Progenitor cell of endocrine pancreas (in vitro differentiated cells): ENCODE measurements around the gene KRT76. TPM values are rescaled to one million over a fixed set of nuclear protein-coding genes. Genes with fewer than 3 reads are reported as not detected.

Experiments
- DNase-seq: peaks from one replicate; pipeline ENCODE4 v3.0.0; 2021; ENCODE audit warnings: low spot score; ENCODE audit not compliant: unreplicated experiment
- H3K27ac Mint-ChIP-seq: 2 replicates; pipeline ENCODE4 v1.8.0; 2021; ENCODE audit warnings: mild to moderate bottlenecking, moderate library complexity, mixed read lengths
- H3K27me3 Mint-ChIP-seq: 2 replicates; pipeline ENCODE4 v1.8.0; 2021; ENCODE audit warnings: mixed read lengths
- H3K36me3 Mint-ChIP-seq: 2 replicates; pipeline ENCODE4 v1.8.0; 2022; ENCODE audit warnings: mixed read lengths; ENCODE audit not compliant: insufficient read depth
- H3K4me1 Mint-ChIP-seq: 2 replicates; pipeline ENCODE4 v1.8.0; 2021; ENCODE audit warnings: low read depth, mixed read lengths
- H3K4me3 Mint-ChIP-seq: 2 replicates; pipeline ENCODE4 v1.8.0; 2021; ENCODE audit warnings: low read depth, mild to moderate bottlenecking, moderate library complexity, mixed read lengths
- H3K9me3 Mint-ChIP-seq: 2 replicates; pipeline ENCODE4 v1.8.0; 2021; ENCODE audit warnings: low read depth, mixed read lengths
- total RNA-seq: library from RNA; stranded (reverse); gene quantifications from 2 replicates; pipeline ENCODE4 v1.2.1, GENCODE V29; 2021
- TF ChIP-seq, protein P1 (sequence below): fragments of 200-600 bp; sonication (generic); IDR thresholded peaks from one replicate; pipeline ENCODE4 v1.5.0; 2021; ENCODE audit warnings: antibody characterized with exemption, mild to moderate bottlenecking; ENCODE audit not compliant: unreplicated experiment

Gene KRT76
- total RNA-seq, 1 donor from 2014 or later = not detected

DNA sequence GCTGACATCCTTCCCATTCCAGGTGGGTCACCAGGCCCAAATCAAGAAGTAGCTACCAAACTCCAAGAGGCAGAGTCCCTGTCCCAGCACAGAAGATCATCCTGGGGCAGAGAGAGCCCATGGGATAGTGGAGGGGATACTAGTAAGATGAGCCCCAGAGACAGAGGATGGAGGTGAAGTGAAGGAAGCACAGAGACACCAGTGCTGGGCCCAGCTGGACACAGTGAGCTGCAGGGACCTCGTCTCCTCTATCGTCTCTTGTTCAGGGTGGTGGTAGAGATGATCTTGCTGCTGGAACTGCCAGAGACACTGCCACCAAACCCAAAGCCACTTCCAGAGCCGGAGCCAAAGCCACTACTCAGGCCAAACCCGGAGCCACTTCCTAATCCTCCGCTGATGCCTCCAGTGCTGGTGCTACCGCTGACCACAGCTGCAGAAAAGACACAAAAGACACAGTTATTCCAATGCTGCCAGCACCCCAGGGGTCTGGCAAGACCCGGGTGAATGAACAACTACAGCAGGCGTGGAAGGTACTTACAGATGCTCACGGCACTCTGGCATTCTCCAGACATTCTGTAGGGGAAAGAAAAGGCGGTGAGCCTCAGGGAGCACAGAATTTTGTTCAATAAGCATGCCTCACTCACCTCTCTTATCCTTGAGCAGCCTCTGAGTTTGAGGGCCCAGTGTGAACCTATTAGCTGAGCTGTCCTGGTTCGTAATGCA, 29.8 kb upstream of the KRT76 start:
- TF ChIP-seq, protein P1, sequence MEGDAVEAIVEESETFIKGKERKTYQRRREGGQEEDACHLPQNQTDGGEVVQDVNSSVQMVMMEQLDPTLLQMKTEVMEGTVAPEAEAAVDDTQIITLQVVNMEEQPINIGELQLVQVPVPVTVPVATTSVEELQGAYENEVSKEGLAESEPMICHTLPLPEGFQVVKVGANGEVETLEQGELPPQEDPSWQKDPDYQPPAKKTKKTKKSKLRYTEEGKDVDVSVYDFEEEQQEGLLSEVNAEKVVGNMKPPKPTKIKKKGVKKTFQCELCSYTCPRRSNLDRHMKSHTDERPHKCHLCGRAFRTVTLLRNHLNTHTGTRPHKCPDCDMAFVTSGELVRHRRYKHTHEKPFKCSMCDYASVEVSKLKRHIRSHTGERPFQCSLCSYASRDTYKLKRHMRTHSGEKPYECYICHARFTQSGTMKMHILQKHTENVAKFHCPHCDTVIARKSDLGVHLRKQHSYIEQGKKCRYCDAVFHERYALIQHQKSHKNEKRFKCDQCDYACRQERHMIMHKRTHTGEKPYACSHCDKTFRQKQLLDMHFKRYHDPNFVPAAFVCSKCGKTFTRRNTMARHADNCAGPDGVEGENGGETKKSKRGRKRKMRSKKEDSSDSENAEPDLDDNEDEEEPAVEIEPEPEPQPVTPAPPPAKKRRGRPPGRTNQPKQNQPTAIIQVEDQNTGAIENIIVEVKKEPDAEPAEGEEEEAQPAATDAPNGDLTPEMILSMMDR = no peak
- Mint-ChIP-seq H3K4me3 (no peak overlapping the region), H3K36me3 (no peaks in the 10 kb centered on the region), H3K27me3 (peaks cover 60% of the 10 kb centered on the region), H3K4me1 (no peaks in the 10 kb centered on the region), H3K9me3 (no peaks in the 10 kb centered on the region), H3K27ac (no peak overlapping the region)
- no peak for DNase-seq

DNA sequence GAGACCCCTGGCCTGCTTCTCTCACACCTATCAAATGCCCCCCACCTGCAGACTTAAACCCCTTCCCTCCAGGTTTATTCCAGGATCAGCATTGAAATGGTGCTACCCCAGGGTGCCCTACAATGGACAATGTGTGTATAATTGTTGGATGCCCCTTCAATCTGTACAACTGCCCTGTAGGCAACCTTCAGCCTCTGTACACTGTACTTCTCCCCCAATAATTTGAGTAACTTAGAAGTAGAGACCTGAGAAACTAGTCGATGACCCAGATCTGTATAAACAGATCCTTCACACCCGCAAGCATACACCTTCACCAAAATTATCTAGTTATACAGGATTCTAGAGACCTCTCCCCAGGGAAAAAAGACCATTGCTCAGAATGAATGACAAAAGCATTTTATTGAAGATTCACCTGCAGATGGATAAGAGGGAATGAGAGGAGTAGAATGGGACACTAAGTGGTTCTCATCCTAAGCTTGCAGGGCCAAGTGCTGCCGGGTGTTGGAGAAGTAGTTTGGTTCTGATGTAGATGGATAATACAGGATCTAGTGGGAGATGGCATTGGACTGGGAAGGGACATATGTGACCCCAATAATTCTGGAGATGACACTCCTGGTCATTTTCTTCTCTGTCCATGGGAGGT, 29.1 kb upstream of the KRT76 start:
- no peaks in the 10 kb centered on the region for H3K4me1 Mint-ChIP-seq
- no peaks in the 10 kb centered on the region for H3K36me3 Mint-ChIP-seq
- H3K27ac Mint-ChIP-seq = no peak overlapping the region
- TF ChIP-seq, protein P1 = no peak
- H3K9me3 Mint-ChIP-seq = no peaks in the 10 kb centered on the region
- DNase-seq = no peak
- H3K4me3 Mint-ChIP-seq = no peak overlapping the region
- peaks cover 57% of the 10 kb centered on the region for H3K27me3 Mint-ChIP-seq

DNA sequence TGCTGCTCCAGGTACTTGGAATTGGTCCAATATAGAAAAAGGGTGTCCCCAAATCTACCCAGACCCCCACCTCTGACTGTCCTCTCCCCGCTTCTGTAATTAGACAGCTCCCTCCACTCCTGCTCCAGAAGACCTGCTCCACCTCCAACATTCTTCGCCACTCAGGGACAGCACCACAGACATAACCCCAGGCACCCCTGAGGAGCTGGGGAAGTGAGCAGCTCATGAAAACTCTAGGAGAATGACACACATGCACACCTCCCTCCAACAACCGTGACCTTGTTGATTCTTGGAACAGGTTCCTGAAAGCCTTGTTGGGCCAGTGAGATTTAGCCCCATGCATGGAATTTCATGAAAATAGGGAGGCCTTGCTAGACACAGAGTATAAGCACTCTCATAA, 28.6 kb upstream of the KRT76 start:
- Mint-ChIP-seq H3K4me1 (peaks cover 3% of the 10 kb centered on the region), H3K9me3 (no peaks in the 10 kb centered on the region), H3K36me3 (no peaks in the 10 kb centered on the region), H3K27me3 (peaks cover 53% of the 10 kb centered on the region), H3K4me3 (no peak overlapping the region), H3K27ac (no peak overlapping the region)
- TF ChIP-seq, protein P1 = no peak
- DNase-seq = no peak

DNA sequence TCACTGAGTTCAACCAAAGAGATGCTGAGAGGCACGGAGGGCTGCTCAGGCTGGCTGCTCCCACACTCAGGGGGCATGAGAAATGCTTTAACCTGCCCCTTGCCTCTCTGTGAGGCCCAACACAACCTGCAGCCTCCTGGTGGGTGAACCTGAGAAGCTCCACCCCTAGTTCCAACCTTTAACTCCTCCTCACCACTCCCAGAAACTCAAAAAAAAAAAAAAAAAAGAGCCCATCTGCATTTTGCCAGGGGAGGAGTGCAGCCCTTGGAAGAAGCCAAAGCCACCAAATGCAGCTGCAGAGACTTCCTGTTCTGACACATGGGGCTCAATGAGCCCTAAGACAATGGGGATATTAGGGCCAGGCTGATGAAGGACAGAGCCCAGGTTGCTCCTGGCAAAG, 27.9 kb upstream of the KRT76 start:
- H3K4me1 Mint-ChIP-seq = peaks cover 3% of the 10 kb centered on the region
- no peak overlapping the region for H3K4me3 Mint-ChIP-seq
- DNase-seq = no peak
- no peak overlapping the region for H3K27ac Mint-ChIP-seq
- TF ChIP-seq, protein P1 = no peak
- H3K36me3 Mint-ChIP-seq = no peaks in the 10 kb centered on the region
- no peaks in the 10 kb centered on the region for H3K9me3 Mint-ChIP-seq
- peaks cover 53% of the 10 kb centered on the region for H3K27me3 Mint-ChIP-seq

DNA sequence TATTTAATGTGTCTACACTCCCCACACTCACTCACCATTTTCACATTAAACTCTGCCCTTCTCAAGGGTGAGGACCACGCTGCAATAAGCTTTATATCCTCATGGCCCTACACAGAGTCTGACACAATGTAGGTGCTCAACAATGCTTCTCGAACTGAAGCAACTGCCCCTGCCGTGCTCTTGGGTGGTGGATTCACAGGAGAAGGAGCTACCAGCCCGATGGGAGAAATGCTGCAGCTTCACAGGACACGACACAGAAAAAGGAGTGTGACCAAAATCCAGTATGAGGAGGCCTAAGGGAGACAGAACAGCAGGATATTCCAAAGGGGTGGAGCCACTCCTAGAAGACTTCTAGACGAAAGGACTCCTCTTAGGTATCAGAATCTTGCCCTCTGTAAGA, 25.3 kb upstream of the KRT76 start:
- H3K9me3 Mint-ChIP-seq = no peaks in the 10 kb centered on the region
- no peak overlapping the region for H3K4me3 Mint-ChIP-seq
- H3K27ac Mint-ChIP-seq = no peak overlapping the region
- DNase-seq = no peak
- no peaks in the 10 kb centered on the region for H3K36me3 Mint-ChIP-seq
- TF ChIP-seq, protein P1 = no peak
- H3K27me3 Mint-ChIP-seq = peaks cover 37% of the 10 kb centered on the region
- peaks cover 3% of the 10 kb centered on the region for H3K4me1 Mint-ChIP-seq
